Diencephalon (tissue), 1 donor: ENCODE results near the gene BMERB1. TPM values are rescaled to one million over a fixed set of nuclear protein-coding genes. Genes with fewer than 3 reads are reported as not detected.

Experiments
- total RNA-seq: library from RNA; depleted of rRNA; stranded (reverse); fragments of >200 nt; gene quantifications from one replicate; pipeline ENCODE4 v1.2.3, GENCODE V29; 2014

The BMERB1 gene
- total RNA-seq: 109 TPM

GRCh38 chr16:15434425-15435215 lies at the start of gene BMERB1:
BMERB1 (plus strand) TSS chr16:15434588; CDS start chr16:15434654, 66 bp downstream.

GRCh38 chr16:15395631-15396508 lies 38.5 kb upstream of the BMERB1 start, which contains the start of gene MPV17L:
MPV17L (plus strand) TSS chr16:15395754; CDS start chr16:15395898, 144 bp downstream.

Other genes with a start within 250 kb of the BMERB1 start
- gene NPIPA5, start 56.3 kb upstream of the BMERB1 start, total RNA-seq: 3.5 TPM
- gene MPV17L, start 38.8 kb upstream of the BMERB1 start, total RNA-seq: 17.1 TPM
- 28.1 TPM for gene MARF1, start 208.6 kb downstream of the BMERB1 start, total RNA-seq
- 10.6 TPM for gene NDE1, start 215.7 kb downstream of the BMERB1 start, total RNA-seq